Spleen (tissue), 7 donors: ENCODE measurements around the gene SHISAL2A.

Experiments
- POLR2A ChIP-seq, 3 donors: fragments of 450-650 bp; IDR thresholded peaks; one replicate each; pipeline ENCODE4 v1.5.1; 2017; ENCODE audit warnings: antibody characterized with exemption in 3 of 3, mild to moderate bottlenecking in 1 of 3
- POLR2AphosphoS5 ChIP-seq, 3 donors: sonication (generic); formaldehyde crosslinking; IDR thresholded peaks; one replicate each; pipeline ENCODE4 v1.5.1; 2017; ENCODE audit warnings: antibody characterized with exemption in 3 of 3
- TF ChIP-seq, protein P1 (sequence below), 11 experiments: fragments of 200-600 bp in 7 of 11; fragments of 450-650 bp in 4 of 11; sonication (generic) in 4 of 11; IDR thresholded peaks in 8 of 11; conservative IDR thresholded peaks in 3 of 11; 1 replicate in 7 of 11; 2 replicates in 4 of 11; pipeline versions ENCODE4 v1.4.0 to v1.8.0; 2016 to 2021; ENCODE audit warnings: antibody characterized with exemption in 11 of 11, inconsistent platforms in 4 of 11, mild to moderate bottlenecking in 1 of 11
- donor health status: DM: no; HTN: no; CAD: no; lungs with moderate emphysema.
- donor health status: DM: no; HTN: no; CAD: no.
- donor health status: DM: no; HTN: no; CAD: no.

GRCh38 chr1:52679498-52679897 is 46.5 kb downstream of the SHISAL2A start:
- TF ChIP-seq POLR2A (IDR thresholded peaks at IDR 0.05): no peak
- no peak for TF ChIP-seq POLR2AphosphoS5 (IDR thresholded peaks at IDR 0.05)
- TF ChIP-seq, protein P1, sequence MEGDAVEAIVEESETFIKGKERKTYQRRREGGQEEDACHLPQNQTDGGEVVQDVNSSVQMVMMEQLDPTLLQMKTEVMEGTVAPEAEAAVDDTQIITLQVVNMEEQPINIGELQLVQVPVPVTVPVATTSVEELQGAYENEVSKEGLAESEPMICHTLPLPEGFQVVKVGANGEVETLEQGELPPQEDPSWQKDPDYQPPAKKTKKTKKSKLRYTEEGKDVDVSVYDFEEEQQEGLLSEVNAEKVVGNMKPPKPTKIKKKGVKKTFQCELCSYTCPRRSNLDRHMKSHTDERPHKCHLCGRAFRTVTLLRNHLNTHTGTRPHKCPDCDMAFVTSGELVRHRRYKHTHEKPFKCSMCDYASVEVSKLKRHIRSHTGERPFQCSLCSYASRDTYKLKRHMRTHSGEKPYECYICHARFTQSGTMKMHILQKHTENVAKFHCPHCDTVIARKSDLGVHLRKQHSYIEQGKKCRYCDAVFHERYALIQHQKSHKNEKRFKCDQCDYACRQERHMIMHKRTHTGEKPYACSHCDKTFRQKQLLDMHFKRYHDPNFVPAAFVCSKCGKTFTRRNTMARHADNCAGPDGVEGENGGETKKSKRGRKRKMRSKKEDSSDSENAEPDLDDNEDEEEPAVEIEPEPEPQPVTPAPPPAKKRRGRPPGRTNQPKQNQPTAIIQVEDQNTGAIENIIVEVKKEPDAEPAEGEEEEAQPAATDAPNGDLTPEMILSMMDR (IDR thresholded peaks at IDR 0.05 in 8 of 11, conservative IDR thresholded peaks at IDR 0.05 in 3 of 11): no peak
